ENCODE data around the gene KRT4. TPM values are rescaled to one million over a fixed set of nuclear protein-coding genes. Genes with fewer than 3 reads are reported as not detected.

The KRT4 gene
- total RNA-seq, 1 donor, result not detected

GRCh38 chr12:52778833-52779232, 35.1 kb downstream of the KRT4 start:
- H3K4me3 ChIP-seq (ENCODE audit: low read depth, low read length), result no peak overlapping the region
- no peak for TF ChIP-seq CTCF (IDR thresholded peaks at IDR 0.05; ENCODE audit: insufficient read depth, low read depth, low read length)
- DNase-seq (ENCODE audit: low read depth), result no peak

DNA sequence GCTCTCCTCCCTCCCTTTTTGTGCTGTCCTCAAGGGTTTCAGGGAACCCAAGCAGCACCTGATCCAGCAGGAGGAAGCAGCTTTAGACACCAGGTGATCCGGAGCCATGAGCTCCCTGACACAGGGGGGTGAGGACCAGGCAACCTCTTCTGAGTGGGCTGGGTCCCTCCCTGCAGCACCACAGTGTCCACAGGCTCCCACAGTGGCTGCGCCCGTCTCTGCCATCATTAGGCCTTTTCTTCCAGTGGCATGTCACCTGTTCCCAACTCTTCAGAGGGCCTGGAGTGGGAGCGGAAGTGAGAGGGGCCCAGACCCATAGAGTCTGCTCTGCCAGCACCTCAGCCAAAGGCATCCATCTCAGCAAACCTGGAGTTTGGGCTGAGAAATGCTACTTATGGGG, 36.4 kb downstream of the KRT4 start:
- TF ChIP-seq CTCF (IDR thresholded peaks at IDR 0.05; ENCODE audit: insufficient read depth, low read depth, low read length), result no peak
- H3K4me3 ChIP-seq (ENCODE audit: low read depth, low read length), result no peak overlapping the region
- DNase-seq (ENCODE audit: low read depth), result no peak

GRCh38 chr12:52776913-52777395, 37.0 kb downstream of the KRT4 start, which contains the start of gene KRT76:
TSS of gene KRT76 (minus strand) at chr12:52777345. CDS start at chr12:52777291, 54 bp downstream.
- no peak for TF ChIP-seq CTCF (IDR thresholded peaks at IDR 0.05; ENCODE audit: insufficient read depth, low read depth, low read length)
- H3K4me3 ChIP-seq (ENCODE audit: low read depth, low read length), result no peak within 1 kb of the TSS
- no peak for DNase-seq (ENCODE audit: low read depth)

- TF ChIP-seq CTCF (IDR thresholded peaks at IDR 0.05; ENCODE audit: insufficient read depth, low read depth, low read length), result no peak
- DNase-seq (ENCODE audit: low read depth), result no peak
- no peak overlapping the region for H3K4me3 ChIP-seq (ENCODE audit: low read depth, low read length)
Observed at GRCh38 chr12:52776435-52776834, 37.5 kb downstream of the KRT4 start.

DNA sequence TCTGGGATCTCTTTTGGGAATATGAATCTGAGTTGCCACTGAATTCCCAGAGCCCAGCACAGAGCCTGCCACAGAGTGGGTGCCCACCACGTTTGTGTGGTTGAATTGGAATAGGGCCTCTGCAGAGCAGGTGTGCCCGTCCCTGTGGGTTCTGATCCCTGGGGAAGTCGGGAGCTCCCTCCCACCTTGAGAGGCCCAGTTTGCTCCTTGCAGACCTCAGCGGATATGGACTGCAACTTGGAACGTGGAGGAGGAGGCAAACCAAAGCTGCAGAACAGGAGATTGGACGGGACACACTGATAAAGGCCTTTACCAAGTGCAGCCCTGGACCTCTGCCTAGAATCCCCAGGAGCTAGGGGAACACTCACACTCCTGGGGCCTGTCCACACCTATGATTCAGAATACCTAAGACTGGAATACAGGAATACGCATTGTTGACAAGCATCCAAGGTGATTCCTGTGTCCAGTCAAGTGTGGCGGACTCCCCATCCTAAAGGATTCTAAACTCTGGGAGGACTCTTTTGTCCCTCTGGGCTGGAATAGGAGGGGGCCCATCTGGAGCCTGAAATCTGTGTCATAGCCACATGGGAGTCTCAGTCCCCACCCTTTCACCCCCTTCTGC, 39.2 kb downstream of the KRT4 start:
- H3K4me3 ChIP-seq (ENCODE audit: low read depth, low read length), result no peak overlapping the region
- TF ChIP-seq CTCF (IDR thresholded peaks at IDR 0.05; ENCODE audit: insufficient read depth, low read depth, low read length), result no peak
- DNase-seq (ENCODE audit: low read depth), result no peak

DNA sequence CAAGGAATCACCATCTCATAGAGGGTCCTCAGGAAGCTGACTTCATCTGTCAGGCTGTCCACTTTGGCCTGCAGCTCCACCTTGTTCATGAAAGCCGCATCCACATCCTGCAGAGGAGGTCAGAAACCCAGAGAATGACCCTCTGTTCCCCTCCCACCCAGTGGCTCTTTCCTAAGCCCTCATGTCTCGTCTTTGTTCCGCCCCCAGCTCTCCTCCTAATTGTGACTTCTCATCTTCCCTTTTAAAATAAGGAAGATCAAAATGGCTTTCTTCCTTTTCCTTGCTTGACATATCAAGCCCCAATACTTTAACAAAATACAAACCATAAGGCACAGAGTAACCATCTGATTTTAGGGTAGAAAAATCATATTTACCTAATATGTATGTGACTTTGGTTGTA, 41.1 kb downstream of the KRT4 start:
- DNase-seq (ENCODE audit: low read depth), result no peak
- no peak overlapping the region for H3K4me3 ChIP-seq (ENCODE audit: low read depth, low read length)
- TF ChIP-seq CTCF (IDR thresholded peaks at IDR 0.05; ENCODE audit: insufficient read depth, low read depth, low read length), result no peak

- TF ChIP-seq CTCF (IDR thresholded peaks at IDR 0.05; ENCODE audit: insufficient read depth, low read depth, low read length), result no peak
- no peak overlapping the region for H3K4me3 ChIP-seq (ENCODE audit: low read depth, low read length)
- no peak for DNase-seq (ENCODE audit: low read depth)
Observed at GRCh38 chr12:52772188-52772587, 41.7 kb downstream of the KRT4 start.

All from fibroblast of villous mesenchyme (primary cell).